ENCODE results near the gene UBXN6.

GRCh38 chr19:4501691-4502090, 44.1 kb upstream of the UBXN6 start:
- TF ChIP-seq POLR2A (IDR thresholded peaks at IDR 0.05): no peak
- TF ChIP-seq, protein P1, sequence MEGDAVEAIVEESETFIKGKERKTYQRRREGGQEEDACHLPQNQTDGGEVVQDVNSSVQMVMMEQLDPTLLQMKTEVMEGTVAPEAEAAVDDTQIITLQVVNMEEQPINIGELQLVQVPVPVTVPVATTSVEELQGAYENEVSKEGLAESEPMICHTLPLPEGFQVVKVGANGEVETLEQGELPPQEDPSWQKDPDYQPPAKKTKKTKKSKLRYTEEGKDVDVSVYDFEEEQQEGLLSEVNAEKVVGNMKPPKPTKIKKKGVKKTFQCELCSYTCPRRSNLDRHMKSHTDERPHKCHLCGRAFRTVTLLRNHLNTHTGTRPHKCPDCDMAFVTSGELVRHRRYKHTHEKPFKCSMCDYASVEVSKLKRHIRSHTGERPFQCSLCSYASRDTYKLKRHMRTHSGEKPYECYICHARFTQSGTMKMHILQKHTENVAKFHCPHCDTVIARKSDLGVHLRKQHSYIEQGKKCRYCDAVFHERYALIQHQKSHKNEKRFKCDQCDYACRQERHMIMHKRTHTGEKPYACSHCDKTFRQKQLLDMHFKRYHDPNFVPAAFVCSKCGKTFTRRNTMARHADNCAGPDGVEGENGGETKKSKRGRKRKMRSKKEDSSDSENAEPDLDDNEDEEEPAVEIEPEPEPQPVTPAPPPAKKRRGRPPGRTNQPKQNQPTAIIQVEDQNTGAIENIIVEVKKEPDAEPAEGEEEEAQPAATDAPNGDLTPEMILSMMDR (IDR thresholded peaks at IDR 0.05): no peak
